Activated CD8-positive, alpha-beta memory T cell treated with anti-CD3 and anti-CD28 coated beads for 1 hour (primary cell): ENCODE measurements around the gene SETD7.

Source experiments
- DNase-seq, 2 donors: peaks; one replicate each; pipeline ENCODE4 v3.0.0-alpha.2; 2020; ENCODE audit warnings: low read depth in 1 of 2; ENCODE audit errors: extremely low read depth in 1 of 2

SETD7 gene

GRCh38 chr4:139514382-139515059, 41.5 kb downstream of the SETD7 start:
- DNase-seq, result no peak

DNA sequence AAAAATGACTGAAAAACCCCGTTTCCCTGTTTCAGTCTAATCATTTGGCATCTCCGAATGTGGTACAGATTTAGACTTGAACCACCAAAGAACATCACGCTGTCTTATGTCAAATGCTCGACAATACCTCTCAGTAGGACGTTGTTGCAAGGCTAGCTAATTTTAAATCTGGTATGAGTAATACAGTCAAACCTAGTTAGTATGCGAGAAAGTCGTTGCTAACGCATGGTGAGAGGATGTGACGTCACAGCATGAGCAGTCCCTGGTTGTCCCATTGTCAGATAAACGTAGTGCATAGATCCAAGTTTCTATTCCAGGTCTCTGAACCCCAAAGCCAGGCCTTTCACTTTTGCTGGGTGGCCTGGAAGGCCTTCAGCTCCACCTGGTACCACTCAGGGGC, 44.7 kb downstream of the SETD7 start:
- DNase-seq, result no peak

GRCh38 chr4:139509727-139510410, 46.1 kb downstream of the SETD7 start:
- DNase-seq, result no peak

- no peak for DNase-seq
Measured at GRCh38 chr4:139508581-139509237, 47.3 kb downstream of the SETD7 start.

- no peak for DNase-seq
Measured at GRCh38 chr4:139506774-139507173, 49.2 kb downstream of the SETD7 start.

- DNase-seq, result no peak
Measured at GRCh38 chr4:139503622-139504166, 52.3 kb downstream of the SETD7 start.

GRCh38 chr4:139501927-139502899, 53.8 kb downstream of the SETD7 start:
- DNase-seq, result no peak

- no peak for DNase-seq
Measured at GRCh38 chr4:139501527-139501926, 54.5 kb downstream of the SETD7 start.

GRCh38 chr4:139501117-139501516, 54.9 kb downstream of the SETD7 start:
- DNase-seq, result no peak

DNA sequence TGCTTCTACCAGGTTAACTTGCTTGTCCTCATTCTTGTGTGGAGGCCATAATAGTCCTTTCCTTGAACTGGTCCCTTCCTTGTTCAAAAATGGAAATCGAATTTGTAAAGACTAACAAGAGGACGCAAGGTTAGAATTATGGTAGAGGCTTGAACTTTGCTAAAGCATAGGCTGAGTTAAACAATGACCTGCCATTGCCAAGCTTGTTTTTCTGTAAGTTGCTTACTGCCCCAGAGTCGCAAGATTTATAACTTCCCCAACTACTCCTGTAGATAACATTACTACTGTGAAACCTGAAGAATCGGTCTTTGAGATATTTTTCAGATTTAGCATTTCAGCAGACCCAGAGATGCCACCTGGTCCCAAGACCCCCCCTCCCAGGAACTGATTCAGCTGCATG, 56.8 kb downstream of the SETD7 start:
- no peak for DNase-seq

GRCh38 chr4:139493176-139493575, 62.8 kb downstream of the SETD7 start:
- no peak for DNase-seq

DNA sequence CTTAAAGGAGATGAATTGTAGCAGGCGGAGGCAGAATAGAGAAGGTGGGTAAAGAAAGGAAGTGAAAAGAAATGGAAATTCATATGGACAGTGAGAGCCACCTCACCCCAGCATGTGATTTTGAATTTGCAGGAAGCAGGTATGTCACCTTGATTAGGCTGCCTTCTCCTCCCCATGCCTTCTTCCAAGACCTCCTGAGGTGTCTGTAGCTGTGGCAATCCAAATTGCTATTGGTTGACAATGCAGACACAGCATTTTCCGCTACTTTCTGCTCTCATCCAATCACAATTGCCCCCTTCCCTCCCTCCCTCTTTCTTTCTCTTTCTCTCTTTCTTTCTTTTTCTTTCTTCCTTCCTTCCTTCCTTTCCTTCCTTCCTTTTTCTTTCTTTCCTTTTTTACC, 63.6 kb downstream of the SETD7 start:
- no peak for DNase-seq

DNA sequence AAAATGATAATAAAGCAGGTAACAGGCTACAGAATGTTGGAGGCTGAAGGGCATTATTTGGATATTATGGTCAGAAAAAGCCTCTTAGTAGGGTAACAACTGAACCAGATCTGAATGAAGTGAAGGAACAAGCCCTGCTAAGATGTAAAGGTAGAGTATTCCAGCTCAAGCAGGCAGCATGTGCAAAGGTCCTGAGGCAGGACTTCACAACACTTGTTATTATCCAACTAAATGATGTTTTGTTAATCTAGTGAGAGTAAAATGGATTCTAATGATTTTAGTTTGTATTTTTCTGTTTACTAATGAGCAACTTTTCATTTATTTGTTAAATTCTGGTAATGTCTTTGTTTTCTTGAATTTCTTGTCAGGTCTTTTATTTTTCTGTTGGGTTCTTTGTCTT, 66.4 kb downstream of the SETD7 start:
- DNase-seq, result no peak

GRCh38 chr4:139488442-139488841, 67.6 kb downstream of the SETD7 start:
- no peak for DNase-seq

GRCh38 chr4:139484783-139485311, 71.2 kb downstream of the SETD7 start:
- no peak for DNase-seq

GRCh38 chr4:139483000-139483399, 73.0 kb downstream of the SETD7 start:
- DNase-seq, result no peak

DNA sequence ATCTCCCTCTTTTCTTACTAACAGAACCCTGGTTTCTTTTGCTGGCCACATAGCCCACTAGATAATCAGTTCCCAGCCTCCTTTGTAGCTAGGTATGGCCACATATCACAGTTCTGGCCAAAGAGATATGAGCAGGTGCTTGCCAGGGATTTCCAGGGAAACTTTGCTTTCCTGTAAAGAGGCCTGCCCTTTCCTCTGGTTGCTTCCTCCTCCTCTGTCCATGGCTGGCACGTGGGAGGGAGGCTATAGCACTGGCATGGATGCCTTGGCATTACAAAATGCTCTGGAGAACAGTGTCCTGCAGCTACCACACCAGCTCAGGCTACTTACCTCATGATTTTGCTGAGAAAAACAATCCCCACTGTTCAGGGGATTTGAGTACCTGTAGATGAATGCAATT, 74.6 kb downstream of the SETD7 start:
- no peak for DNase-seq

DNA sequence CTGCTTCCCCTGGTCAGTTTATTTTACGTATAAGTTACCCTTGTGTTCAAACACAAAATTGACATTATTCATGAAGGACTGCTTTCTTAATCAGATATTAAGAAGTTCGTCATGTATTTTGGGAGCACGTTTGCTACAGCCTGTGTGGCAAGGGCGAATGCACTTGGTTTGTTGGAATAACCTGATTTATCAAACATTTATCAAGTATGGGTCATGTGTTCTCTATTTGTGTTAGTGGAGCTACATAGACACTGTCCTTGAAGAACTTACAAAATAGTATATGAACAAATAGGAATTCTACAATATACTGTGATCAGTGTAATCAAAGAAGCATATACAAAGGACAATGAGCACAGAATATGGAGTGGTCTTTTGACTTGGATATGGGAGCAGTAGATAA, 79.7 kb downstream of the SETD7 start:
- DNase-seq, result no peak

DNA sequence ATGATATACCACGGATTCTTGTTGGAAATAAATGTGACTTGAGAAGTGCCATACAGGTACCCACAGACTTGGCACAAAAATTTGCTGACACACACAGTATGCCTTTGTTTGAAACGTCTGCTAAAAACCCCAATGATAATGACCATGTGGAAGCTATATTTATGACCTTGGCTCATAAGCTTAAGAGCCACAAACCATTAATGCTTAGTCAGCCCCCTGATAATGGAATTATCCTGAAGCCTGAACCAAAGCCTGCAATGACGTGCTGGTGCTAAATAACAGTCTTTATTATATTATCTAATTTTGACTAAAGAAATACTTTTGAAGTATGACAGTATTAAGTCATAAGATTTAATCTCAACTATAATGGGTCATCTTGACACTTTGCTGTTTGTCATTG, 83.2 kb downstream of the SETD7 start:
- no peak for DNase-seq

DNA sequence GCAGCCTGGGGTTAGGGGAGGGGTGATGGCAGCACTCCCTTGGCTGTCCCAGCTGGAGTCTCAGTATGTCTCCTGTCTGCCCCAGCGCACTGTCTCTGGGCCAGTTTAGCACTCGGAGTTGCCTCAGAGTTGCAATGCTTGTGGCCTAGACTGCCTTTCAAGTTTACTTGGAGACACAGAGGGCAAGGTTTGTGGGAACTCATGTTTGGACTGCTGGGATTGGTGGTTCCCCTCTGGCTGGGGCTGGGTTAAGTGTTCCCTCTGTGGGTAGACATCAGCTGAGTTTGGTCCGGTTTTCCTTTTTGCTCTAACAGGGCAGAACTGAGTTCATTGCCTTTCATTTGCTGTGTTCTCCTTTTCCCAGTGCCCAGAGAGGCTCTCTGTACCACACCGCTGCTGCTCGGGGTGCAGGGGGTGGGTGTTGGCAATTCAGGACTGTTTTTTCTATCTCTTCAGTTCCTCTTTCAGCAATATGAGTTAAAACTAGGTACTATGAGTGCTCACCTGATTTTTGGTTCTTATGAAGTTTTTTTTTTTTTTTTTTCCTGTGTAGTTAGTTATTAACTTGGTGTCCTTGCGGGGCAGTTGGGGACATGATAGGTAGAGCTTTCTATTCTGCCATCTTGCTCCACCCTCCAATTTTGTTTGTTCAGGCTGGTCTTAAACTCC, 84.9 kb downstream of the SETD7 start:
- DNase-seq, result no peak
